Liver (tissue), 3 donors: ENCODE measurements around the gene RND3.

Experiments
- EGR1 ChIP-seq, 2 donors: IDR thresholded peaks; 2 replicates each; pipeline ENCODE4 v1.6.1; 2016 to 2018; ENCODE audit warnings: antibody characterized with exemption in 2 of 2, low read depth in 2 of 2
- GABPA ChIP-seq, 2 donors: IDR thresholded peaks in 1 of 2; conservative IDR thresholded peaks in 1 of 2; 2 replicates each; pipeline ENCODE4 v1.6.1; 2016; ENCODE audit warnings: antibody characterized with exemption in 2 of 2, mild to moderate bottlenecking in 1 of 2, moderate library complexity in 1 of 2
- HNF4G ChIP-seq: IDR thresholded peaks from 2 replicates; pipeline ENCODE4 v1.6.1; 2016; ENCODE audit warnings: antibody characterized with exemption
- JUND ChIP-seq, 2 donors: IDR thresholded peaks; 2 replicates each; pipeline ENCODE4 v1.6.1; 2016; ENCODE audit warnings: antibody characterized with exemption in 2 of 2
- MAX ChIP-seq: IDR thresholded peaks from 2 replicates; pipeline ENCODE4 v1.6.1; 2016; ENCODE audit warnings: antibody characterized with exemption
- NR2F2 ChIP-seq: IDR thresholded peaks from 2 replicates; pipeline ENCODE4 v1.6.1; 2016; ENCODE audit warnings: antibody characterized with exemption
- RAD21 ChIP-seq, 2 donors: IDR thresholded peaks; 2 replicates each; pipeline ENCODE4 v1.6.1; 2016; ENCODE audit warnings: antibody characterized with exemption in 2 of 2, mild to moderate bottlenecking in 2 of 2
- SP1 ChIP-seq: IDR thresholded peaks from 2 replicates; pipeline ENCODE4 v1.6.1; 2018; ENCODE audit warnings: antibody characterized with exemption, mild to moderate bottlenecking
- TAF1 ChIP-seq: conservative IDR thresholded peaks from 2 replicates; pipeline ENCODE4 v1.6.1; 2016; ENCODE audit warnings: antibody characterized with exemption, mild to moderate bottlenecking
- YY1 ChIP-seq: IDR thresholded peaks from 2 replicates; pipeline ENCODE4 v1.6.1; 2016; ENCODE audit warnings: antibody characterized with exemption, mild to moderate bottlenecking
- ZBTB33 ChIP-seq: IDR thresholded peaks from 2 replicates; pipeline ENCODE4 v1.6.1; 2016; ENCODE audit warnings: antibody characterized with exemption
- TF ChIP-seq, protein P1 (sequence below): fragments of 150-350 bp; IDR thresholded peaks from 2 replicates; pipeline ENCODE4 v1.5.1; 2017; ENCODE audit warnings: improper control_type of control experiment, low read depth, low read length; ENCODE audit not compliant: missing input control
- TF ChIP-seq, protein P2 (sequence below): IDR thresholded peaks from 2 replicates; pipeline ENCODE4 v1.6.1; 2016; ENCODE audit warnings: antibody characterized with exemption
- TF ChIP-seq, protein P3 (sequence below): IDR thresholded peaks from 2 replicates; pipeline ENCODE4 v1.6.1; 2016; ENCODE audit warnings: antibody characterized with exemption, mild to moderate bottlenecking
- donor health status: healthy.
- donor health status: healthy.

- TF ChIP-seq, protein P1, sequence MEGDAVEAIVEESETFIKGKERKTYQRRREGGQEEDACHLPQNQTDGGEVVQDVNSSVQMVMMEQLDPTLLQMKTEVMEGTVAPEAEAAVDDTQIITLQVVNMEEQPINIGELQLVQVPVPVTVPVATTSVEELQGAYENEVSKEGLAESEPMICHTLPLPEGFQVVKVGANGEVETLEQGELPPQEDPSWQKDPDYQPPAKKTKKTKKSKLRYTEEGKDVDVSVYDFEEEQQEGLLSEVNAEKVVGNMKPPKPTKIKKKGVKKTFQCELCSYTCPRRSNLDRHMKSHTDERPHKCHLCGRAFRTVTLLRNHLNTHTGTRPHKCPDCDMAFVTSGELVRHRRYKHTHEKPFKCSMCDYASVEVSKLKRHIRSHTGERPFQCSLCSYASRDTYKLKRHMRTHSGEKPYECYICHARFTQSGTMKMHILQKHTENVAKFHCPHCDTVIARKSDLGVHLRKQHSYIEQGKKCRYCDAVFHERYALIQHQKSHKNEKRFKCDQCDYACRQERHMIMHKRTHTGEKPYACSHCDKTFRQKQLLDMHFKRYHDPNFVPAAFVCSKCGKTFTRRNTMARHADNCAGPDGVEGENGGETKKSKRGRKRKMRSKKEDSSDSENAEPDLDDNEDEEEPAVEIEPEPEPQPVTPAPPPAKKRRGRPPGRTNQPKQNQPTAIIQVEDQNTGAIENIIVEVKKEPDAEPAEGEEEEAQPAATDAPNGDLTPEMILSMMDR = no peak
- TF ChIP-seq, protein P2, sequence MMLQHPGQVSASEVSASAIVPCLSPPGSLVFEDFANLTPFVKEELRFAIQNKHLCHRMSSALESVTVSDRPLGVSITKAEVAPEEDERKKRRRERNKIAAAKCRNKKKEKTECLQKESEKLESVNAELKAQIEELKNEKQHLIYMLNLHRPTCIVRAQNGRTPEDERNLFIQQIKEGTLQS = no peak
- no peak for TF ChIP-seq NR2F2
- TF ChIP-seq, protein P3, sequence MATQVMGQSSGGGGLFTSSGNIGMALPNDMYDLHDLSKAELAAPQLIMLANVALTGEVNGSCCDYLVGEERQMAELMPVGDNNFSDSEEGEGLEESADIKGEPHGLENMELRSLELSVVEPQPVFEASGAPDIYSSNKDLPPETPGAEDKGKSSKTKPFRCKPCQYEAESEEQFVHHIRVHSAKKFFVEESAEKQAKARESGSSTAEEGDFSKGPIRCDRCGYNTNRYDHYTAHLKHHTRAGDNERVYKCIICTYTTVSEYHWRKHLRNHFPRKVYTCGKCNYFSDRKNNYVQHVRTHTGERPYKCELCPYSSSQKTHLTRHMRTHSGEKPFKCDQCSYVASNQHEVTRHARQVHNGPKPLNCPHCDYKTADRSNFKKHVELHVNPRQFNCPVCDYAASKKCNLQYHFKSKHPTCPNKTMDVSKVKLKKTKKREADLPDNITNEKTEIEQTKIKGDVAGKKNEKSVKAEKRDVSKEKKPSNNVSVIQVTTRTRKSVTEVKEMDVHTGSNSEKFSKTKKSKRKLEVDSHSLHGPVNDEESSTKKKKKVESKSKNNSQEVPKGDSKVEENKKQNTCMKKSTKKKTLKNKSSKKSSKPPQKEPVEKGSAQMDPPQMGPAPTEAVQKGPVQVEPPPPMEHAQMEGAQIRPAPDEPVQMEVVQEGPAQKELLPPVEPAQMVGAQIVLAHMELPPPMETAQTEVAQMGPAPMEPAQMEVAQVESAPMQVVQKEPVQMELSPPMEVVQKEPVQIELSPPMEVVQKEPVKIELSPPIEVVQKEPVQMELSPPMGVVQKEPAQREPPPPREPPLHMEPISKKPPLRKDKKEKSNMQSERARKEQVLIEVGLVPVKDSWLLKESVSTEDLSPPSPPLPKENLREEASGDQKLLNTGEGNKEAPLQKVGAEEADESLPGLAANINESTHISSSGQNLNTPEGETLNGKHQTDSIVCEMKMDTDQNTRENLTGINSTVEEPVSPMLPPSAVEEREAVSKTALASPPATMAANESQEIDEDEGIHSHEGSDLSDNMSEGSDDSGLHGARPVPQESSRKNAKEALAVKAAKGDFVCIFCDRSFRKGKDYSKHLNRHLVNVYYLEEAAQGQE = no peak
- no peak for TF ChIP-seq MAX
- TF ChIP-seq SP1 = no peak
- no peak for TF ChIP-seq HNF4G
- no peak for TF ChIP-seq GABPA (IDR thresholded peaks at IDR 0.05 in 1 of 2, conservative IDR thresholded peaks at IDR 0.05 in 1 of 2)
- no peak for TF ChIP-seq RAD21 (IDR thresholded peaks at IDR 0.05)
- TF ChIP-seq YY1 = no peak
- no peak for TF ChIP-seq EGR1 (IDR thresholded peaks at IDR 0.05; ENCODE audit: low read depth in 2 of 2)
- TF ChIP-seq ZBTB33 = no peak
- no peak for TF ChIP-seq TAF1
- TF ChIP-seq JUND (IDR thresholded peaks at IDR 0.05) = no peak
Observed at GRCh38 chr2:150495001-150495400, 7.5 kb upstream of the RND3 start.
